Lower lobe of right lung (tissue), 2 donors: ENCODE measurements around the gene STAMBP. TPM values are rescaled to one million over a fixed set of nuclear protein-coding genes. Genes with fewer than 3 reads are reported as not detected.
A peak's percentile ranks its signal among the peaks of the same experiment; 100 is the strongest.

Source experiments
- ATAC-seq, 2 donors: fragments of 200-7000 bp; cut with Tn5 transposase; one replicate each; pipeline ENCODE4 v1.9.1; 2020 to 2022; ENCODE audit warnings: mild to moderate bottlenecking in 2 of 2, moderate library complexity in 2 of 2
- DNase-seq: peaks from one replicate; pipeline ENCODE4 v3.0.0-alpha.2; 2020
- H3K27ac ChIP-seq: fragments of 200-600 bp; one replicate; pipeline ENCODE4 v1.8.0; 2022
- H3K27me3 ChIP-seq: fragments of 200-600 bp; one replicate; pipeline ENCODE4 v1.8.0; 2022; ENCODE audit warnings: low read depth
- H3K36me3 ChIP-seq: fragments of 200-600 bp; one replicate; pipeline ENCODE4 v1.8.0; 2022; ENCODE audit warnings: mild to moderate bottlenecking
- H3K4me1 ChIP-seq: fragments of 200-600 bp; one replicate; pipeline ENCODE4 v1.8.0; 2022
- H3K4me3 ChIP-seq: fragments of 200-600 bp; one replicate; pipeline ENCODE4 v1.8.0; 2022; ENCODE audit warnings: mild to moderate bottlenecking
- H3K9me3 ChIP-seq: fragments of 200-600 bp; one replicate; pipeline ENCODE4 v1.8.0; 2022
- intact Hi-C: fragments of 100-400 bp; cut with DNase I; formaldehyde crosslinking; loops from one replicate; pipeline ENCODE4 v1.11.0; 2022
- total RNA-seq: library from RNA; stranded (reverse); fragmentation: NEBNext Ultra II Directional; extraction: Animal tissue kit (Norgen Biotek cat#: 25700); gene quantifications from one replicate; pipeline ENCODE4 v1.2.1, GENCODE V29; 2021
- TF ChIP-seq, protein P1 (sequence below): fragments of 200-600 bp; IDR thresholded peaks from one replicate; pipeline ENCODE4 v1.8.0; 2022; ENCODE audit warnings: antibody characterized with exemption, mild to moderate bottlenecking
- donor health status: DM: no; HTN: yes; CAD: no; lungs with severe emphysema.

The STAMBP gene
- total RNA-seq, 1 donor from 2014 or later: 31.3 TPM

DNA sequence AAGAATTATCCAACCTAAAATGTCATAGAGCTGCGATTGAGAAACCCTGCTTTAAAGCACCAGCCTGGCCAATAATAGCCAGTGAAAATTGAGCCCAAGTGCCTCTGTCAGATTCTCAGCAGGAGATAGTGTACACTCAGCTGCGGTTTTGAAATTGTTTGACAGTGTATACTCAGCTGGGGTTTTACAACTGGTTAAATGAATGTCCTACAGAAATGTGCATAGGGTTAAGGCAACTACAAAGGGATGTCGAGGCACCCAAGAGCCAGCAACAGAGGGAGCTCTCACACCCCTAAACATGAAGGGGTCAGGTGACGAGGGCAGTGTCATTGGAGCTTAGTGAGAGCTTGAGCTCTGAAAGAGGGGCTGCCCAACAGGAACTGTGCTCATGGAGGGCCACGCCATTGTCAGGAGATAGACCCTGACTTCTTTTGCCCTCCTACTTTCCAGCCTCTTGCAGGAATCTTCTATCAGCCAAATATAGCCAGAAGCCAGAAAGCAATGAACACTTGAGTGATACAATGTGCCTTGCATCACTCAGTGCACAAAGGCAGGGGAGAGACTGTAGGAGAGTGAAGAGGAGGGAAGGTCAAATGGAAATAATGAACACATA lies 79.2 kb downstream of the STAMBP start:
- Histone ChIP-seq H3K27ac (no peak overlapping the region), H3K27me3 (no peaks in the 10 kb centered on the region), H3K9me3 (no peaks in the 10 kb centered on the region), H3K36me3 (no peaks in the 10 kb centered on the region), H3K4me1 (no peaks in the 10 kb centered on the region), H3K4me3 (no peak overlapping the region)
- DNase-seq (no peak), ATAC-seq (peak; percentile 66 to 73)
- TF ChIP-seq, protein P1, sequence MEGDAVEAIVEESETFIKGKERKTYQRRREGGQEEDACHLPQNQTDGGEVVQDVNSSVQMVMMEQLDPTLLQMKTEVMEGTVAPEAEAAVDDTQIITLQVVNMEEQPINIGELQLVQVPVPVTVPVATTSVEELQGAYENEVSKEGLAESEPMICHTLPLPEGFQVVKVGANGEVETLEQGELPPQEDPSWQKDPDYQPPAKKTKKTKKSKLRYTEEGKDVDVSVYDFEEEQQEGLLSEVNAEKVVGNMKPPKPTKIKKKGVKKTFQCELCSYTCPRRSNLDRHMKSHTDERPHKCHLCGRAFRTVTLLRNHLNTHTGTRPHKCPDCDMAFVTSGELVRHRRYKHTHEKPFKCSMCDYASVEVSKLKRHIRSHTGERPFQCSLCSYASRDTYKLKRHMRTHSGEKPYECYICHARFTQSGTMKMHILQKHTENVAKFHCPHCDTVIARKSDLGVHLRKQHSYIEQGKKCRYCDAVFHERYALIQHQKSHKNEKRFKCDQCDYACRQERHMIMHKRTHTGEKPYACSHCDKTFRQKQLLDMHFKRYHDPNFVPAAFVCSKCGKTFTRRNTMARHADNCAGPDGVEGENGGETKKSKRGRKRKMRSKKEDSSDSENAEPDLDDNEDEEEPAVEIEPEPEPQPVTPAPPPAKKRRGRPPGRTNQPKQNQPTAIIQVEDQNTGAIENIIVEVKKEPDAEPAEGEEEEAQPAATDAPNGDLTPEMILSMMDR: peak; percentile 33
- intact Hi-C loops: no loop called here

DNA sequence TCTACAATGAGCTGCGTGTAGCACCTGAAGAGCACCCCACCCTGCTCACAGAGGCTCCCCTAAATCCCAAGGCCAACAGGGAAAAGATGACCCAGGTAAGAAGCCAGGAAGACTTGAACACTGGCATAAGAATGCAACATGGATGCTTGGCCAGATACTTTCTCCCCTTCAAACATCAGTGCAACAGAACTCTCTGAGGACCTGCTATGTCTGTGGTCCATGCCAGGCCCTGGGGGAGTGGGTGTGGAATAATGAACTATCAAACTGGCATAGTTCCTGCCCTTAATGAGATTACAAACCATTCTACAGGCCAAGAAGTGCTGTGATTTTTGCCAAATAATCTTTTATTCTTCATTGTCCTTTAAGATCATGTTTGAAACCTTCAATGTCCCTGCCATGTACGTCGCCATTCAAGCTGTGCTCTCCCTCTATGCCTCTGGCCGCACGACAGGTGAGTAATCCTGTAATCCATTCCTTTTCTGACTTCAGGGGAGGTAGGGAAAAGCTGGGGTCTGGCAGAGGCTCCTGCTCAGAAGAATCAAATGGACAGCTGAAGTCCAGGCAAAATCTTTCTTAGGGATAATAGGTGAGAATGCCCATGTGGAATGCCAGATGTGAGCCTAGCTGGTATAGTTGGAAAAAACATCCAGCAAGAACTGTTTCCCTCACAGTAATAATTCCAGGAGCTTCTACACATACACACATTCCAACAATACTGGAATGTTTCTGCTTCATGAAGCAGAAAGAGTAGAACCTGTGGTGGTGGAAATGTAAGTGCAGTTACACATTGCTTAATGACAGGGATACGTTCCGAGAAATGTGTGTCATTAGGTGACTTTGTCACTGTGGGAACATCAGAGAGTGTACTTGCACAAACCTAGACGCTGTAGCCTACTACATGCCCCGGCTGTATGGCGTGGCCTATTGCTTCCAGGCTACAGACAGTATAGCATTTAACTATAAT lies 80.2 kb downstream of the STAMBP start:
- no peak overlapping the region for H3K27ac ChIP-seq
- DNase-seq: no peak

DNA sequence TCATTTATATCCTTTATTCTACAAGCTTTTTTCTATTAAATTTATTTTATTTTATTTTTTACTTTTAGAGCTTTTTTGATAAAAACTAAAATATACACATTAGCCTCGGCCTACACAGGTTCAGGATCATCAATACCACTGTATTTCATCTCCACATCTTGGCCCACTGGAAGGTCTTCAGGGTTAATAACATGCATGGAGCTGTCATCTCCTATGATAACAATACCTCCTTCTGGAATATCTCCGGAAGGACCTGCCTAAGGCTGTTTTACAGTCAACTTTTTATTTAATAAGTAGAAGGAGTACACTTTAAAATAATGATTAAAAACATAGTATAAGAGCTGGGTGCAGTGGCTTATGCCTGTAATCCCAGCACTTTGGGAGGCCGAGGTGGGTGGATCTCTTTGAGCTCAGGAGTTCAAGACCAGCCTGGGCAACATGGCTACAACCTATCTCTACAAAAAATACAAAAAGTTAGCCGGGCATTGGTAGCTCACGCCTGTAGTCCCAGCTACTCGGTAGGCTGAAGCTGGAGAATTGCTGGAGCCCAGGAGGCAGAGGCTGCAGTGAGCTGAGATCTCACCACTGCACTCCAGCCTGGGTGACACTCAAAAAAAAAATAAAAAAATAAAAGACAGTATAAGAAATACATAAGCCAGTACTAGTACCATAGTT lies 82.2 kb downstream of the STAMBP start:
- H3K27me3 ChIP-seq: no peaks in the 10 kb centered on the region
- no peaks in the 10 kb centered on the region for H3K9me3 ChIP-seq
- H3K4me3 ChIP-seq: no peak overlapping the region
- H3K4me1 ChIP-seq: no peaks in the 10 kb centered on the region
- H3K36me3 ChIP-seq: no peaks in the 10 kb centered on the region
- TF ChIP-seq, protein P1: no peak
- intact Hi-C loops: no loop called here
- DNase-seq (no peak), ATAC-seq (no peak)
- no peak overlapping the region for H3K27ac ChIP-seq

More for the DNA sequence above, 80.2 kb downstream of the STAMBP start:
- intact Hi-C loops: no loop called here
- Histone ChIP-seq H3K4me1 (no peaks in the 10 kb centered on the region), H3K27me3 (no peaks in the 10 kb centered on the region), H3K36me3 (no peaks in the 10 kb centered on the region), H3K4me3 (no peak overlapping the region), H3K9me3 (no peaks in the 10 kb centered on the region)
- TF ChIP-seq, protein P1: no peak
- no peak for ATAC-seq

DNA sequence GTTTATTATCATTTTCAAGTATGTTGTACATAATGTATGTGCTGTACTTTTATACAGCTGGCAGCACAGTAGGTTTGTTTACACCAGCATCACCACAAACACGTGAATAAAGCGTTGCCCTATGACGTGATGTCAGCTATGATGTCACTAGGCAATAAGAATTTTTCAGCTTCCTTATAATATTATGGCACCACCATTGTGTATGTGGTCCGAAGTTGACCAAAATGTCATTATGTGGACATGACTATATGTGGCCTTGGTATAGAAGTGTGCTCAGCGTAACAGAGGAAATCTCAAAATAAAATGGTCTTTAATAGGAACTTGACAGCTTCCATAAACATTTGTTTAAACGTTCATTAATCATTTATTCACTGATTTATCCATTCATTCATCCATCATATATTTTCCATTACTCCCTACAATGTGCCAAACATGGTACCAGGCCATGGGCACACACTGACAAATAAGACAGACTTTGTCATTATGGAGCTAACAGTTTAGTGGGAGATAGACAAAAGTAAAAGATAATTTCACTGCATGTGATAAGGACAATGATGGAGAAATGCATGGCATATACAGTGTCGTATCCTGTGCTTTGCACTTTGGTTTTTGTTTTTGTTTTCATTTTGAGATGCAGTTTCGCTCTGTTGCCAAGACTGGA lies 82.9 kb downstream of the STAMBP start:
- intact Hi-C loops: no loop called here
- no peaks in the 10 kb centered on the region for H3K27me3 ChIP-seq
- H3K4me1 ChIP-seq: no peaks in the 10 kb centered on the region
- ATAC-seq (no peak), DNase-seq (no peak)
- no peaks in the 10 kb centered on the region for H3K9me3 ChIP-seq
- H3K36me3 ChIP-seq: no peaks in the 10 kb centered on the region
- H3K27ac ChIP-seq: no peak overlapping the region
- TF ChIP-seq, protein P1: no peak
- H3K4me3 ChIP-seq: no peak overlapping the region

DNA sequence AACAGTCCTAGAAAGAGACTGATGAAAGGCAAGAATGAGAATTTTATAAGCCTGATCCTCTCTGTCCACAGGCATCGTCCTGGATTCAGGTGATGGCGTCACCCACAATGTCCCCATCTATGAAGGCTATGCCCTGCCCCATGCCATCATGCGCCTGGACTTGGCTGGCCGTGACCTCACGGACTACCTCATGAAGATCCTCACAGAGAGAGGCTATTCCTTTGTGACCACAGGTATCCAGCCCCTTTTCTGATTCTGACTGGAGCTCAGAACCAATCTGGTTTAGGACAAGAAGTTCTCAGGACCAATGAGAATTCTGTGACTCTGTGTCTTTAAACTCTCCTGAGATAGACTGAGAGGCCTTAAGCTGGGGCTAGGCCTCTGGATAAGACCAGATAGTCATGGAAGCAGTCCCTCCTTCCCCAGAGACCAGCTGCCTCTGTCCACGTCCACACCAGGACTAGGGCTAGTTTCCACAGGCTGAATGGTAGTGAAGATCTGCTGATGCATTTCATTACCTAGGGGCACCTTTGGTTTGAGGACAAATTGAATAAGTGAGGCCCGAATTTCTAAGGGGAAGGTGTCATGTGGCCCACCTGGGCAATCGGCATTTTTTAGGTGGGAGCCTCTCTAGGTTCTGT lies 84.8 kb downstream of the STAMBP start:
- intact Hi-C loops: no loop called here
- Histone ChIP-seq H3K4me3 (no peak overlapping the region), H3K4me1 (no peaks in the 10 kb centered on the region), H3K9me3 (no peaks in the 10 kb centered on the region), H3K27ac (no peak overlapping the region), H3K36me3 (no peaks in the 10 kb centered on the region), H3K27me3 (no peaks in the 10 kb centered on the region)
- DNase-seq (no peak), ATAC-seq (no peak)
- TF ChIP-seq, protein P1: no peak
